WI38 (cell line): ENCODE data around the gene LEPROT.

Experiments
- H3K4me3 ChIP-seq: 2 replicates; pipeline ENCODE4 v1.5.1; 2011; ENCODE audit warnings: low read depth, mild to moderate bottlenecking, control low read depth, low read length
- TF ChIP-seq, protein P1 (sequence below): IDR thresholded peaks from 2 replicates; pipeline ENCODE4 v1.5.1; 2012; ENCODE audit warnings: low read depth, mild to moderate bottlenecking, control low read depth, low read length

The LEPROT gene

GRCh38 chr1:65477414-65478378 is 57.2 kb downstream of the LEPROT start:
- TF ChIP-seq, protein P1, sequence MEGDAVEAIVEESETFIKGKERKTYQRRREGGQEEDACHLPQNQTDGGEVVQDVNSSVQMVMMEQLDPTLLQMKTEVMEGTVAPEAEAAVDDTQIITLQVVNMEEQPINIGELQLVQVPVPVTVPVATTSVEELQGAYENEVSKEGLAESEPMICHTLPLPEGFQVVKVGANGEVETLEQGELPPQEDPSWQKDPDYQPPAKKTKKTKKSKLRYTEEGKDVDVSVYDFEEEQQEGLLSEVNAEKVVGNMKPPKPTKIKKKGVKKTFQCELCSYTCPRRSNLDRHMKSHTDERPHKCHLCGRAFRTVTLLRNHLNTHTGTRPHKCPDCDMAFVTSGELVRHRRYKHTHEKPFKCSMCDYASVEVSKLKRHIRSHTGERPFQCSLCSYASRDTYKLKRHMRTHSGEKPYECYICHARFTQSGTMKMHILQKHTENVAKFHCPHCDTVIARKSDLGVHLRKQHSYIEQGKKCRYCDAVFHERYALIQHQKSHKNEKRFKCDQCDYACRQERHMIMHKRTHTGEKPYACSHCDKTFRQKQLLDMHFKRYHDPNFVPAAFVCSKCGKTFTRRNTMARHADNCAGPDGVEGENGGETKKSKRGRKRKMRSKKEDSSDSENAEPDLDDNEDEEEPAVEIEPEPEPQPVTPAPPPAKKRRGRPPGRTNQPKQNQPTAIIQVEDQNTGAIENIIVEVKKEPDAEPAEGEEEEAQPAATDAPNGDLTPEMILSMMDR, result no peak
- no peak overlapping the region for H3K4me3 ChIP-seq

DNA sequence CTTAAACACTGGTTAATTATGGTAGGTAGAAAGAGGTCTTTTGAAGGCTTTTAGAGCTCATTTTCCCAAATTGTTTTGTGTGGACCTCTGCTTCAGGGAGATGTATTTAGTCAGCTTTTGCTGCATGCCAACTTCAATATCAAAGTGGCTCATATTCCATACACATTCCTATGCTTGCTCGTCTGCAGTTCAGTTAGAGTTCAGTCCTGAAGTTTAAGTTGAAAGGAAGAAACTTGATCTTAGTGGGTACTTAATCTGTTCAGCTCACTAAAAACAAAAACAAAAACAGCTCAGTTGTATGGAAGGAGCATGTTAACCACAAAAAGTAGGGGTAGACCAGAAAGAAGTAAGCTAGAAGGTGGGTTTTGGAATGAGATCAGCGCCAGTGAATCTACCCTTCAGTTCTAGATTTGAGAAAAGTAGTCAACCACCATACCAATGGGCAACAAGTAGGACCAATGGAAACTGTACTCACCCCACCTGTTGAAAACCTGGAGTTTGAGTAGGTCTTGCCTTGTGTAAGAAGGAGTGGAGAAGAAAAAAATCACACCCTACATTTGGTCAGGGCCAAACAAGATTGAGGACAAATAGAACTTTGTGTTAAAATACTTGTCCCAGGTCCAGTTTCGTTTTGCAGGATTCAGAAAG is 58.0 kb downstream of the LEPROT start:
- TF ChIP-seq, protein P1, result no peak
- H3K4me3 ChIP-seq, result no peak overlapping the region

- H3K4me3 ChIP-seq, result no peak overlapping the region
- TF ChIP-seq, protein P1, result no peak
Measured at GRCh38 chr1:65479554-65480204, 59.2 kb downstream of the LEPROT start.

DNA sequence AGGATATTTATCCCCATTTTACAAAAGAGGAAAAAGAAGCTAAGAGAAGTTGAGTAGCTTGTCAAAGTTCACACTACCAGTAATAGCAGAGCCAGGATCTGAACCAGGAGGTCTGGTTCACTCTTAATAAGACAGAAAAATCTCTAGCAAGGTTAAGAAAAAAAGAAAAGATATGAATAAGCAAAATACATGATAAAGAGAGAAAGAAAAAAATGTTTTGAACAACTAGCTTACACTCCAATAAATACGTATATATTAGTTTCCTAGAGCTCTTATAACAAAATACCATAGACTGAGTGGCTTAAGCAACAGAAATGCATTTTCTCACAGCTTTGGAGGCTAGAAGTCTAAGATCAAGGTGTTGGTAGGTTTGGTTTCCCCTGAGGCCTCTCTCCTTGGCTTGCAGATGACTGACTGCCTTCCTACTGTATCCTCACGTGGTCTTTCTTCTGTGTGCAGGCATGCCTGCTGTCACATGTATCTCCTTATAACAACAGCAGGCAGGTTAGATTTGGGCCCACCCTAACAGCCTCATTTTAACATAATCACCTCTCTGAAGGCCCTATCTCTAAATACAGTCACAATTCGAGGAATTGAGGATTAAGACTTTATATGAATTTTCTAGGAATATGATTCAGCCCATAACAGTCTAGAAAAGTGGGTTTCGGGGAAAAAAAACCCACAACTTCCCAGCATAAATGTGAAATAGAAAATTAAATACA is 60.4 kb downstream of the LEPROT start:
- TF ChIP-seq, protein P1, result no peak

DNA sequence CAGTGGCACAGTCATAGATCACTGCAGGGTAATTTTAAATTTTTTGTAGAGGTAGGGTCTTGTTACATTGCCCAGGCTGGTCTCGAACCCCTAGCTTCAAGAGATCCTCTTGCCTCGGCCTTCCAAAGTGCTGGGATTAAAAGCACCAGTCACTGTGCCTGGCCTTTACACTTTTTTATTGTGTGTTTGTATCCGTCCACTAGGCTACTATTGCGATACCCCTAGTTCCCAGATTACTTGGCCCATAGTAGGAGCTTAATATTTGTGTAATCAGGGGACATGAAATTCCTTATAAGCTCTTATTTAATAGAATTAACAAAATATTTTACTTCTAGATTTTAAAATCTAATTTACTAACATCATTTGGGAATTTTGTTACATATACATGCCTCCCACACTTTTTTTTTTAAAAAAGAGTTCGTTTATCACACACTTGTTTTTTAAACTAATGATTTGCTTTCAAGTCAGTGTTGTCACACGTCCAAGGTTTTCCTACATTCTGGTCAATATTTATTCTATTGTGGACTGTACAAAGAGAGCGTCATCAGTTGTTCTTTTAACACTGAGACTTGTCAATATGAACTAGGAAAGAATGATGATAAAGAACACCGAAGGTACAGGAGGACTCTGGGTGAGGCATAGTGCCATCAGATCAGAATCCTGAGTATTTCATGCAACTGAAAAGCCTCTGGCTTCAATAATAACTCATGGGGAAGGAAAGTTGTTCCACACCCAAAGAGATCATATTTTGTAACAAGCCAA is 63.7 kb downstream of the LEPROT start:
- no peak overlapping the region for H3K4me3 ChIP-seq
- TF ChIP-seq, protein P1, result no peak

More for the DNA sequence above, 60.4 kb downstream of the LEPROT start:
- H3K4me3 ChIP-seq, result no peak overlapping the region
